NT2/D1 (cell line): Measurements from ENCODE around the gene DGKE.

ENCODE experiments used
- YY1 ChIP-seq: IDR thresholded peaks from 2 replicates; pipeline ENCODE4 v1.6.1; 2011; ENCODE audit not compliant: insufficient read length, insufficient read depth
- ZNF274 ChIP-seq: IDR thresholded peaks from 2 replicates; pipeline ENCODE4 v1.6.1; 2011; ENCODE audit warnings: mild to moderate bottlenecking, low read depth, low read length

DNA sequence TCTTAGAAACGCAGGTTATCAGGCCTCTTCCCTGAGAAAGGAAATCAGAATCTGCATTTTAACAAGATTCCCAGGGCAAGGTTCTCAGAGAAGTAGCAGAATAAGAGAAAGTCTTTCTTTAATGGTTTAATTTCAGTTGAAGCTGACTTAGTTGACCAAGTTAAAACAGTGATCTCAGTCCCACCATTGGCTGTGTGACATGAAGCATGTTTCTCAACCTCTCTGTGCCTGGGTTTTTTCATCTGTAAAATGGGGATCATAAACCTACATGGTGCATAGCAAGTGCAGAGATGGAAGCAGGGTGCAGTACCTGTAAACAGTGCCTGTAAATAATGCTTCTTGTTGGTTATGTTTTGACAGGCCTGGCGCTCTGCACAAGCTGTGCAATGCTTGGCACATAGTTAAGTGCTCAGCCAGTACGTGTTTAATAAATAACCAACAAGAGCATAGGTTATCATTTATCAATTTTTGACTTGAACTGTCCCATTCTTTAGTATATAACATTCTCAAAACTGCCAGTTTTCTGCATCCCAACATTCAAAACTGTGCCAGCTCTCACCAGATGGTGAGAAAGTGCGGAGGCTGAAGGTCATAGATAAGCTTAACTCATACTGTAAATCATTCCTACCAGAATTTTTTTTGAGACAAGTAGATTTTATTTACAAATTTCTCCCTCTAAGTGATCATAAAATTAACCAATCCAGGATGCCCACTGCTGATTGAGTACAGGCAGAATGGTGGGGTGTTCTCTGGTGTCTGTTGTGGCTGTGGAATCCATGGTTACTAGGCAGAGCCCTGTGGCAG, 7.1 kb upstream of the DGKE start:
- no peak for TF ChIP-seq ZNF274
- no peak for TF ChIP-seq YY1
